WERI-Rb-1 (cell line): ENCODE data around the gene NES.

Experiments used
- DNase-seq: peaks from one replicate; pipeline ENCODE4 v3.0.0-alpha.2; 2020
- H3K27ac ChIP-seq: fragments of 250-450 bp; sonication (Bioruptor Pico); 2 replicates; pipeline ENCODE4 v1.5.1; 2020; ENCODE audit warnings: mild to moderate bottlenecking, moderate library complexity
- H3K27me3 ChIP-seq: fragments of 250-450 bp; sonication (Bioruptor Pico); 2 replicates; pipeline ENCODE4 v1.5.1; 2021; ENCODE audit warnings: mild to moderate bottlenecking, low read depth, moderate library complexity; ENCODE audit not compliant: insufficient read depth, severe bottlenecking
- H3K36me3 ChIP-seq: fragments of 250-450 bp; sonication (Bioruptor Pico); 2 replicates; pipeline ENCODE4 v1.5.1; 2020; ENCODE audit warnings: mild to moderate bottlenecking, moderate library complexity
- H3K4me3 ChIP-seq: 2 replicates; pipeline ENCODE4 v1.5.1; 2011; ENCODE audit warnings: low read depth, mild to moderate bottlenecking, control low read depth, low read length
- H3K9me3 ChIP-seq: fragments of 250-450 bp; sonication (Bioruptor Pico); 2 replicates; pipeline ENCODE4 v1.5.1; 2021; ENCODE audit warnings: mild to moderate bottlenecking, moderate library complexity; ENCODE audit not compliant: severe bottlenecking
- TF ChIP-seq, protein P1 (sequence below): IDR thresholded peaks from 2 replicates; pipeline ENCODE4 v1.5.1; 2011; ENCODE audit warnings: low read depth, mild to moderate bottlenecking, control low read depth, inconsistent platforms, low read length

Gene NES

DNA sequence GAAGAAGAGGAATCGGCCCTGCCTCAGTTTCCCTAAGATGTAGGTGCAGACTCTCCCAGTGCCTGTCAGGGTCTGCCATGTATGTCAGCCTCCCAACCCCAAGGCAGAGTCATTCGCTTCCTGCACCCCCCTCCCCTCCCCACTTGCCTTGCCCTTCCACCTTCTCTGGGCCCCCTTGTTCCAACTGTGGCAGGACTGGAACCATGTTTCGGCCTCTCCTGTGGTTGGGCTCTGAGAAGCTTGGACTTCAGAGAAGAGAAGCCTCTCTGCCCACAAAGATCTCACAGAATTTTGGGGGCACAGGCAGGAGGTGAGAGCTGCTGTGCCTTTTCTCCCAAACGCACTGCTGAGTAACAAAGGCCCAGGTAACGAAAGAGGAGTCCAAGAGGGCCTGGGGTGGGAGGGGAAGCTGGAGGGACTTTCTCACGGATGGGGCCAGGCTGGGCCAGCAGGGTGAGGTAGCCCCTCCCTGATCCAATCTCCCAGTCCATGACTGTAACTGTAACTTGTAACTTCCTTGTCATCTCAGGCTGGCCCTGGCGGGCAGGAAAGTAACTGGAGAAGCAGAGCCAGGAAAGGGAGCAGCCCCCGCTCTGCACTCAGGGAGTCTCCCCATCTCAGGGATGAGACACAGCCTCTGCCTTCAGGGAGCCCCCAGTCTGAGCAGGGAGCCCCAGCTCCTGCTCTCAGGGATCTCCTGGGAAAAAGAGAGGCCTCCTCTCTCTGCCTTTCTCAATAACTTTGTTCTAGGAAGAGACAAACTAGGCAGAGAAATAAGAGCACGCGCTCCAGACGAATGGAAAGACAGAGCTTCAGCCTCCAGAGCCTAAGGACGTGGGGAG is 16.9 kb upstream of the NES start:
- DNase-seq: peak; percentile 70
- TF ChIP-seq, protein P1, sequence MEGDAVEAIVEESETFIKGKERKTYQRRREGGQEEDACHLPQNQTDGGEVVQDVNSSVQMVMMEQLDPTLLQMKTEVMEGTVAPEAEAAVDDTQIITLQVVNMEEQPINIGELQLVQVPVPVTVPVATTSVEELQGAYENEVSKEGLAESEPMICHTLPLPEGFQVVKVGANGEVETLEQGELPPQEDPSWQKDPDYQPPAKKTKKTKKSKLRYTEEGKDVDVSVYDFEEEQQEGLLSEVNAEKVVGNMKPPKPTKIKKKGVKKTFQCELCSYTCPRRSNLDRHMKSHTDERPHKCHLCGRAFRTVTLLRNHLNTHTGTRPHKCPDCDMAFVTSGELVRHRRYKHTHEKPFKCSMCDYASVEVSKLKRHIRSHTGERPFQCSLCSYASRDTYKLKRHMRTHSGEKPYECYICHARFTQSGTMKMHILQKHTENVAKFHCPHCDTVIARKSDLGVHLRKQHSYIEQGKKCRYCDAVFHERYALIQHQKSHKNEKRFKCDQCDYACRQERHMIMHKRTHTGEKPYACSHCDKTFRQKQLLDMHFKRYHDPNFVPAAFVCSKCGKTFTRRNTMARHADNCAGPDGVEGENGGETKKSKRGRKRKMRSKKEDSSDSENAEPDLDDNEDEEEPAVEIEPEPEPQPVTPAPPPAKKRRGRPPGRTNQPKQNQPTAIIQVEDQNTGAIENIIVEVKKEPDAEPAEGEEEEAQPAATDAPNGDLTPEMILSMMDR: no peak
- H3K9me3 ChIP-seq: no peaks in the 10 kb centered on the region
- H3K4me3 ChIP-seq: no peak overlapping the region
- peaks cover 14% of the 10 kb centered on the region for H3K36me3 ChIP-seq
- H3K27me3 ChIP-seq: no peaks in the 10 kb centered on the region
- peak overlapping the region; percentile 82 for H3K27ac ChIP-seq

DNA sequence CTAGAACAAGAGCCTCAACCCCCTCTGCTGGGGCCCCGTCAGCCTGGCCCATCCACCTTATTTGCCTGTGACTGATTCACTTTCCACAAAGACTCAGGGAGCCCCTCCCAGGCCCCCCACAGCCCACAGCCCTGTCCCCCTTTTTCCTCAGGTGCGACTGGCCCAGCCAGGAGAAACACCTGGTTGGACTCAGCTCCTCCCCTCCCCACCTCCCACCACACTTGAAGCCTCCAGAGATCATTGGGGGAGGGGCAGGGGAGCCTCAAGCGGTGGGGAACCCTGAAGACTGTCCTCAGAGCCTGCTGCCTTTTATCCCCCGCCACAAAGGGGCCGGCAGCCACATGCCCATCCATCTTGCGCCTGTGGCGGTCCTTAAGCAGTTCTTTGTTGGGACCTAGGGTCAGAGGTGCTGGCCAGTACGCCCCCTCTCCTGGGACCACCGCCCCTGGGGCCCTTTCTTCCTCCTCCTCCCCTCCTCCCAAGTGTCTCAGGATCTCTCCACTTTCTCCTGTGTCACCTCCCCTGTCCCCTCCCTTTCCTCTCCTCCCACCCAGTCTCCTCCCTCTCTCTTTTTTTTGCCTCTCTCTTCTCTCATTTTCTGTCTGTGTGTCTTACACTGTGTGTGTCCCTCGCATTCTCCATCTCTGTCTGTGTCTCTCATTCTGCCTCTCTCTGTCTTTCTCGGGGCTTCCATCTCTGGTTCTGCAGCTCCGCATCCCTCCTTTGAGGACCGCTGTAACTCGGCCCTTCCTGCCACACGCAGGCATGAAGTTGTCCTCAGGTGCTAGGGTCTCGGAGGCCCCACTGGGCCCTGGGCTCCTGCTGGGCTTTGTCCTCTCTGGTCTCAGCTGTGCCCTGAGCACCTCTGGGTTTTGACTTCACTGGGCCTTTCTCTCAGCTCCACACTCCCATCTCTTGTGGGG is 16.0 kb upstream of the NES start:
- Histone ChIP-seq H3K9me3 (no peaks in the 10 kb centered on the region), H3K27me3 (no peaks in the 10 kb centered on the region), H3K27ac (peak overlapping the region; percentile 82), H3K4me3 (no peak overlapping the region), H3K36me3 (peaks cover 5% of the 10 kb centered on the region)
- DNase-seq: peak; percentile 94
- TF ChIP-seq, protein P1: no peak

DNA sequence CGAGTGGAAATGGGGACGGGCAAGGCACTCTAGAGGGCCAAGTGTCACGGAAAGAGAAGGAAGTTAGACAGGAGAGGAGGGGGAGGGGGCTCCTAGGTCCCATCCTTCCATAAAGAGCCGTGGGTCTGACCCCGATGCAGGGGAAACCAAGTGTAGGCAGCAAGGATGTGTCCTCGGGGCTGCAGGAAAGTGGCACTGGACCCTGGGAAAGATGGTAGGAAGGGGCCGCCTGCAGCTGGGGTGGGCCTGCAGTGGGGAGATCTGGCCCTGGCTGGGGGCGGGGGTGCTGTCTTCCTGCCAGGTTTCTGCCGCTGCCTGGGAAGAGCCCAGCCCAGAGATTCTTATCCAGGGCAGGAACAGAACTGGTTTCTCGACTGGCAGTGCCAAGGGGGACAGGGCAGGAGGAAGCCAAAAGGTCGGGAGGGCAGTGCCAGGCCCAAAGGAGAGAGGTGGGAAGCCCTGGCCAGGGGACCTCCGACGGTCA is 15.3 kb upstream of the NES start:
- Histone ChIP-seq H3K4me3 (no peak overlapping the region), H3K36me3 (no peaks in the 10 kb centered on the region), H3K9me3 (no peaks in the 10 kb centered on the region), H3K27ac (peak overlapping the region; percentile 82), H3K27me3 (no peaks in the 10 kb centered on the region)
- DNase-seq: no peak
- TF ChIP-seq, protein P1: no peak

DNA sequence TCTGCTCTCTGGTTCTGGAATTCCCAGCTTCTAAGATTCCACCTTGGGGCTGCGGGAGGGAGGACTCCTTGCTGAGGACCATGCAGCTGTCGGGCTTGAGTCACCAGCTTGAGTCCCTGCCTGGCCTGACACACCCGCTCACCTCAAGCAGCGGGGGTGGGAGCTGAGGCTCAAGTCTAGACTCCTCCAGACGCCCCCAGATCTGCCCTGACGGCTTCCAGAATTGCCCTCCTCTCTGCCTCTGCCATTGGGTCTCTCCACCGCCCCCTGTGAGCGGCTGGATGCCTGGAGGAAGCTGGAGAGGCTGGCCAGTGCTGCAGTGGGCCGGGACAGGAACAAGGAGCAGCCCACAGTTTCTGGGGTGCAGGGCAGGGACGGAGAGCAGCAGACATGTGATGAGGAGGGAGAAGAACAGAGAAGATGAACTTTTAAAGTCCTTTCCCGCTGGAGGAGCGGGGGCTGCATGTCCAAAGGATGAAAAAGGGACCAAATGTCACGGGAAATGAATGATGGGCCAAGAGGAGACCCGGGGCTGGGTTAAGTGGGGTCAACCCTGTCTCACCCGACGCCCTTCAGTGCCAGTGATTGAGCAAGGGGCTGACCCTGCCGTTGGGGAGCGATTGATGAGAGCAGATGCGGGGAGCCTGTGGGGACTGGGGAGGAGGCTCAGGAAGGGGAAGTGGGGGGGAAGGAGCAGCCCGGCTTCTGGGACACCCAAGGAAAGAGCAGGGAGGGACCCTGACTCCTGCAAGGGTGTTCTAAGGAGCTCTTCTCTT is 14.6 kb upstream of the NES start:
- Histone ChIP-seq H3K9me3 (no peaks in the 10 kb centered on the region), H3K27ac (peak overlapping the region; percentile 82), H3K4me3 (no peak overlapping the region), H3K27me3 (no peaks in the 10 kb centered on the region), H3K36me3 (no peaks in the 10 kb centered on the region)
- TF ChIP-seq, protein P1: peak; percentile 34
- DNase-seq: peak; percentile 83

DNA sequence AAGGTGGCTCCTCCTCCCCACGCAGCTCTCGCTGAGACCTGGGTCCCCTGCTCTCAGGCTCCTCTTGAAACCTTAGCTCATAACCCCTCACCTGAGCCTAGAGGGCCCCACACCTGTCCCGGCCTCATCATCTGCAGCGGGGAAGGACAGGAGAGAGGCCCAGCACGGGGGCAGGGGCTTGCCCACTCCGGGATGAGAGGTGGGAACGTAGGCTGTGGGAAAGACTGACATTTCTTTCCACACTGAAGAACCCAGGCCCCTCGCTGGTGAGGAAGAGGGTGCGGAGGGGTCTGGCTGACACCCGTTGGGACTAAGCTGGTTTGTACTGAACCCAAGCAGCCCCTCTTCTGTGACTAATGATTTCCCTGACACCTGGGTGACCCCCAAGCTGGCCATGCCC is 14.0 kb upstream of the NES start:
- DNase-seq: no peak
- Histone ChIP-seq H3K4me3 (no peak overlapping the region), H3K36me3 (no peaks in the 10 kb centered on the region), H3K27ac (peak overlapping the region; percentile 82), H3K27me3 (no peaks in the 10 kb centered on the region), H3K9me3 (no peaks in the 10 kb centered on the region)
- TF ChIP-seq, protein P1: no peak
